ENCODE results near the gene PKP1. TPM values are rescaled to one million over a fixed set of nuclear protein-coding genes. Genes with fewer than 3 reads are reported as not detected.

PKP1 gene
- 0.09 and 0.11 TPM in 2 replicates for total RNA-seq

GRCh38 chr1:201282931-201283829, at the start of gene PKP1:
TSS of gene PKP1 (plus strand) at chr1:201283506. CDS start at chr1:201283703, 197 bp downstream.

GRCh38 chr1:201377611-201378092, 94.3 kb downstream of the PKP1 start, which contains the start of gene TNNT2:
TSS of gene TNNT2 (minus strand) at chr1:201377680. CDS start at chr1:201373254, 4,426 bp downstream.

Other genes with a start within 250 kb of the PKP1 start
- not detected in 2 replicates for gene CACNA1S, start 171.1 kb upstream of the PKP1 start, total RNA-seq
- gene ASCL5, start 156.3 kb upstream of the PKP1 start, total RNA-seq, result not detected in 2 replicates
- gene TMEM9, start 129.0 kb upstream of the PKP1 start, total RNA-seq, result 51.9 and 58.8 TPM in 2 replicates
- gene IGFN1, start 92.7 kb upstream of the PKP1 start, total RNA-seq, result not detected in 2 replicates
- gene TNNT2, start 94.2 kb downstream of the PKP1 start, total RNA-seq, result not detected in 2 replicates
- 0.22 TPM in 1 of 2 replicates, not detected in the other for gene LAD1, start 115.8 kb downstream of the PKP1 start, total RNA-seq
- not detected in 2 replicates for gene TNNI1, start 138.2 kb downstream of the PKP1 start, total RNA-seq
- gene PHLDA3, start 185.7 kb downstream of the PKP1 start, total RNA-seq, result 9.6 and 15.8 TPM in 2 replicates
- gene CSRP1, start 223.6 kb downstream of the PKP1 start, total RNA-seq, result 78.0 and 111 TPM in 2 replicates